Testis (tissue), 2 donors: ENCODE results near the gene EMD.

ENCODE experiments used
- POLR2A ChIP-seq: fragments of 450-650 bp; IDR thresholded peaks from one replicate; pipeline ENCODE4 v1.6.1; 2017; ENCODE audit warnings: antibody characterized with exemption, mild to moderate bottlenecking, moderate library complexity
- TF ChIP-seq, protein P1 (sequence below), 3 experiments: fragments of 450-650 bp in 2 of 3; fragments of 200-600 bp in 1 of 3; sonication (generic) in 1 of 3; IDR thresholded peaks; one replicate each; pipeline ENCODE4 v1.5.1; 2016 to 2019; ENCODE audit warnings: antibody characterized with exemption in 3 of 3, mild to moderate bottlenecking in 2 of 3, moderate library complexity in 1 of 3

DNA sequence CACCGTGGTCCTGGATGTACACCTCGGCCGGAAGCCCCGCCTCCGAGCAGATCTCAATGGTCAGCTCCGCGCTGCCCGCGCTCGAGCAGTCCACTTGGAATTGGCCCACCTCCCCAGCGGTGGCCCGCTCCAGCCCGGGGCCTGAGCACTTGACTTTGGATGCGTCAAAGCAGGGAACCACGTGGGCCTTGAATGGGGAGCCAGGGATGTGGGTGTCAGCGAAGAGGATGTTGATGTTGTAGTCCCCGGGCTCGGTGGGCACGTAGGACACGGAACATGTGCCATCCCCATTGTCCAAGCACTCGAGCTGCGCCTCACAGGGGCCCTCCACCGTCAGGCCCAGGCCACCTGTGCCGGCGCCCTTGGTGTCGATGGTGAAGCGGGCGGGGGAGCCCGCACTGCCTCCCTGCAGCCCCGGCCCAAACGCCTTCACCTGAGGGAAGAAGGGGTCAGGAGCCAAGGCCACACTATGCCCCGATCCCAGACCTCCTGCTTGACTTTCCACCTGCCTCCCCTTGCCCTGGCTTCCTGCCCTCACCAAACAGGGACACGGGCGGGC is 18.9 kb upstream of the EMD start:
- no peak for TF ChIP-seq POLR2A
- TF ChIP-seq, protein P1, sequence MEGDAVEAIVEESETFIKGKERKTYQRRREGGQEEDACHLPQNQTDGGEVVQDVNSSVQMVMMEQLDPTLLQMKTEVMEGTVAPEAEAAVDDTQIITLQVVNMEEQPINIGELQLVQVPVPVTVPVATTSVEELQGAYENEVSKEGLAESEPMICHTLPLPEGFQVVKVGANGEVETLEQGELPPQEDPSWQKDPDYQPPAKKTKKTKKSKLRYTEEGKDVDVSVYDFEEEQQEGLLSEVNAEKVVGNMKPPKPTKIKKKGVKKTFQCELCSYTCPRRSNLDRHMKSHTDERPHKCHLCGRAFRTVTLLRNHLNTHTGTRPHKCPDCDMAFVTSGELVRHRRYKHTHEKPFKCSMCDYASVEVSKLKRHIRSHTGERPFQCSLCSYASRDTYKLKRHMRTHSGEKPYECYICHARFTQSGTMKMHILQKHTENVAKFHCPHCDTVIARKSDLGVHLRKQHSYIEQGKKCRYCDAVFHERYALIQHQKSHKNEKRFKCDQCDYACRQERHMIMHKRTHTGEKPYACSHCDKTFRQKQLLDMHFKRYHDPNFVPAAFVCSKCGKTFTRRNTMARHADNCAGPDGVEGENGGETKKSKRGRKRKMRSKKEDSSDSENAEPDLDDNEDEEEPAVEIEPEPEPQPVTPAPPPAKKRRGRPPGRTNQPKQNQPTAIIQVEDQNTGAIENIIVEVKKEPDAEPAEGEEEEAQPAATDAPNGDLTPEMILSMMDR (IDR thresholded peaks at IDR 0.05) = no peak
